ENCODE data around the gene TMSB15C. TPM values are rescaled to one million over a fixed set of nuclear protein-coding genes. Genes with fewer than 3 reads are reported as not detected.

The TMSB15C gene
- total RNA-seq, 1 donor from 2014 or later: 3.4 TPM

GRCh38 chrX:104047171-104047570 is 28.9 kb downstream of the TMSB15C start:
- no peak for DNase-seq (ENCODE audit: low read depth)

GRCh38 chrX:104045642-104046041 is 30.4 kb downstream of the TMSB15C start:
- DNase-seq (ENCODE audit: low read depth): no peak

GRCh38 chrX:104041003-104041402 is 35.0 kb downstream of the TMSB15C start:
- DNase-seq (ENCODE audit: low read depth): no peak

GRCh38 chrX:104039689-104040505 is 36.1 kb downstream of the TMSB15C start, which contains the start of gene H2BW2:
Gene H2BW2 (plus strand): TSS chrX:104039956. CDS start chrX:104039995, 39 bp downstream.
- no peak for DNase-seq (ENCODE audit: low read depth)

Other genes with a start within 250 kb of the TMSB15C start
- gene RAB9B, start 244.0 kb downstream of the TMSB15C start, total RNA-seq: 2.1 and 2.9 TPM in 2 replicates
- 0.47 and 1.5 TPM in 2 replicates for gene TMSB15B, start 113.6 kb downstream of the TMSB15C start, total RNA-seq
- gene H2BW1, start 62.5 kb downstream of the TMSB15C start, total RNA-seq: not detected in 2 replicates
- gene H2BW2, start 36.3 kb downstream of the TMSB15C start, total RNA-seq: not detected in 2 replicates
- gene ZCCHC18, start 36.3 kb upstream of the TMSB15C start, total RNA-seq: 0.26 and 0.40 TPM in 2 replicates
- gene SLC25A53, start 80.8 kb upstream of the TMSB15C start, total RNA-seq: 3.9 and 5.3 TPM in 2 replicates
- gene FAM199X, start 90.2 kb upstream of the TMSB15C start, total RNA-seq: 29.1 and 39.1 TPM in 2 replicates
- gene ESX1, start 178.7 kb upstream of the TMSB15C start, total RNA-seq: not detected in 2 replicates